ENCODE measurements around the gene TRAF2.
"Not testable (repeated sequence)": the region's sequence is repeated elsewhere in the genome, so short reads cannot be mapped to it uniquely, and the experiment has no call there.

The TRAF2 gene

GRCh38 chr9:136860529-136860928 lies 25.8 kb upstream of the TRAF2 start:
- TF ChIP-seq POLR2AphosphoS5 (IDR thresholded peaks at IDR 0.05; ENCODE audit: low read depth, low read length) (peak; percentile 40; the same call in 1 of the 2 replicates), TAF1 (IDR thresholded peaks at IDR 0.05; ENCODE audit: low read depth, low read length) (no peak), SPI1 (IDR thresholded peaks at IDR 0.05; ENCODE audit: low read depth, low read length) (no peak)
- DNase-seq (ENCODE audit: insufficient read length, low spot score), result no peak
- FAIRE-seq, result no peak

GRCh38 chr9:136860933-136861873 lies 25.1 kb upstream of the TRAF2 start:
- no peak for FAIRE-seq
- no peak for DNase-seq (ENCODE audit: insufficient read length, low spot score)
- TF ChIP-seq TAF1 (IDR thresholded peaks at IDR 0.05; ENCODE audit: low read depth, low read length), result no peak
- TF ChIP-seq PAX5 (IDR thresholded peaks at IDR 0.05; ENCODE audit: insufficient read depth, low read length, severe bottlenecking), result no peak
- TF ChIP-seq POLR2AphosphoS5 (IDR thresholded peaks at IDR 0.05; ENCODE audit: low read depth, low read length), result peak; percentile 18; the same call in 1 of the 2 replicates
- no peak for TF ChIP-seq SPI1 (IDR thresholded peaks at IDR 0.05; ENCODE audit: low read depth, low read length)
- TF ChIP-seq POLR2A (IDR thresholded peaks at IDR 0.05; ENCODE audit: low read depth, low read length), result no peak
- TF ChIP-seq POU2F2 (IDR thresholded peaks at IDR 0.05; ENCODE audit: low read depth, low read length), result 0 out of 2 replicates have a peak, but pooled peaks have one; percentile 26

DNA sequence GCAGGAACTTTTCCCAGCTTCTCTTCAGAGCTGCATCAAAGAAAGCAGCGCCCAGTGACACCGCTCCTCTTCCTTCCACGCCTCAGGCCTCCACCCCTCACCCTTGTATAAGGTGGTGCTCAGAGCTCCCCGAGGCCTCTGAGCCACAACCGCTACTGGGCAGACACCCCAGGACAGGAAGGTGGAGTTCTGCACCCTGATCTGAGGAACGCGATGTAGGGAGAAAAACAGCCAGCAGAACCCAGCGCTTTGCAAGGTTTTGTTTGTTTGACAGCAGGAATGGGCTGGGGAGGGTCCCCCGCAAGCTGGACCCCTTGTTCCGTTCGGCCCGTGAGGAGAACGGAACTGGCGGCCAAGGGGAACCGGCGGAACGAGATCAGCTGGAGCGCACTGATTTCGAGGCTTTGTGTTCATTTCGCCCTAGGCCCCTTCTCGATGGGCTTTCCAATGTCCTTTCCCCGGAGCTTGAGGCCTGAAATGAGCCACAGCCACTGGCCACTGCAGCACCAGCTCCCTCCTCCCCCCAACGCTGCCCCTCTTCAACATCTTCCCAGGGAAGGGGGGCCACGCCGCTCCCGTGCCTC lies 24.4 kb upstream of the TRAF2 start:
- DNase-seq (ENCODE audit: insufficient read length, low spot score), result no peak
- TF ChIP-seq POU2F2 (IDR thresholded peaks at IDR 0.05; ENCODE audit: low read depth, low read length) (no peak), SPI1 (IDR thresholded peaks at IDR 0.05; ENCODE audit: low read depth, low read length) (no peak), TAF1 (IDR thresholded peaks at IDR 0.05; ENCODE audit: low read depth, low read length) (no peak), PAX5 (IDR thresholded peaks at IDR 0.05; ENCODE audit: insufficient read depth, low read length, severe bottlenecking) (no peak), POLR2AphosphoS5 (IDR thresholded peaks at IDR 0.05; ENCODE audit: low read depth, low read length) (no peak), POLR2A (IDR thresholded peaks at IDR 0.05; ENCODE audit: low read depth, low read length) (no peak)
- no peak for FAIRE-seq

DNA sequence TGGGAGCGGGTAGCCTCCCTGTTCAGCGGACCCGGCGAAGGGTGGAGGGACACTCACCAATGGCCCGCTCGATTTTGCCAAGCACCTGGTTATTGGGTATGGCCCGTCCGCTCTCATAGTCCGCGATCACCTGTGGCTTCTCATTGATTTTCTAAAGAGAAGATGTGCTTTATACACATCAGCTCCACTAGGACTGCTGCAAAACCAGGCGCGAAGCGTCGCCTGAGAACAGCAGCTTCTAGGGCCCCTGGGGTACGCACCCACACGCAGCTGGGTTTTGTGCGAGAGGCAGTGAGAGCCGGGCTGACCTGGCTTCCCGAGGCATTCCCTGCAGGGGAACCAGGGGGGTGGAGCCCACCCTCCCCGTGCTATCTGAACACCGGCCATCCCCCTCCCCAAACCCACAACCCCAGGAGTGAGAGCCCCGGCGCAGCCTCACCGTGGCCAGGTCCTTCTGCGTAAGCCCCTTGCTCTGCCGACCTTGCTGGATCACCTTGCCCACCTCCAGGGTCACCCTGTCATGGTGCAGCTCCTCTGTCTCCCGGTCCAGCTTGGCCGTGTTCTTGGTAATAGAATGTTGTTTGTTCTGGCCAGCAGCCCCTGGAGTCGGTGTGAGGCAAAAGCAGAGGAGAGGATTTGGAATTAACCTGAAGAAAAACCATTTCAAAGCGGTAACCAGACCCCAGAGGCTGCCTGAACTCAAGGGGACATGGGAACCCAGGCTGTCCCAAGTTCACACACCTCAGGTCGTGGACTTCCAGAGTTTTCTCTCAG lies 23.3 kb upstream of the TRAF2 start:
- no peak for DNase-seq (ENCODE audit: insufficient read length, low spot score)
- TF ChIP-seq PAX5 (IDR thresholded peaks at IDR 0.05; ENCODE audit: insufficient read depth, low read length, severe bottlenecking) (no peak), POLR2AphosphoS5 (IDR thresholded peaks at IDR 0.05; ENCODE audit: low read depth, low read length) (no peak), SPI1 (IDR thresholded peaks at IDR 0.05; ENCODE audit: low read depth, low read length) (no peak), TAF1 (IDR thresholded peaks at IDR 0.05; ENCODE audit: low read depth, low read length) (no peak), POU2F2 (IDR thresholded peaks at IDR 0.05; ENCODE audit: low read depth, low read length) (no peak), POLR2A (IDR thresholded peaks at IDR 0.05; ENCODE audit: low read depth, low read length) (no peak)
- FAIRE-seq, result no peak

GRCh38 chr9:136863623-136864273 lies 22.6 kb upstream of the TRAF2 start:
- DNase-seq (ENCODE audit: insufficient read length, low spot score) (no peak), FAIRE-seq (no peak)
- TF ChIP-seq POLR2A (IDR thresholded peaks at IDR 0.05; ENCODE audit: low read depth, low read length), result no peak
- no peak for TF ChIP-seq TAF1 (IDR thresholded peaks at IDR 0.05; ENCODE audit: low read depth, low read length)
- no peak for TF ChIP-seq POLR2AphosphoS5 (IDR thresholded peaks at IDR 0.05; ENCODE audit: low read depth, low read length)
- no peak for TF ChIP-seq SPI1 (IDR thresholded peaks at IDR 0.05; ENCODE audit: low read depth, low read length)
- TF ChIP-seq PAX5 (IDR thresholded peaks at IDR 0.05; ENCODE audit: insufficient read depth, low read length, severe bottlenecking), result no peak

DNA sequence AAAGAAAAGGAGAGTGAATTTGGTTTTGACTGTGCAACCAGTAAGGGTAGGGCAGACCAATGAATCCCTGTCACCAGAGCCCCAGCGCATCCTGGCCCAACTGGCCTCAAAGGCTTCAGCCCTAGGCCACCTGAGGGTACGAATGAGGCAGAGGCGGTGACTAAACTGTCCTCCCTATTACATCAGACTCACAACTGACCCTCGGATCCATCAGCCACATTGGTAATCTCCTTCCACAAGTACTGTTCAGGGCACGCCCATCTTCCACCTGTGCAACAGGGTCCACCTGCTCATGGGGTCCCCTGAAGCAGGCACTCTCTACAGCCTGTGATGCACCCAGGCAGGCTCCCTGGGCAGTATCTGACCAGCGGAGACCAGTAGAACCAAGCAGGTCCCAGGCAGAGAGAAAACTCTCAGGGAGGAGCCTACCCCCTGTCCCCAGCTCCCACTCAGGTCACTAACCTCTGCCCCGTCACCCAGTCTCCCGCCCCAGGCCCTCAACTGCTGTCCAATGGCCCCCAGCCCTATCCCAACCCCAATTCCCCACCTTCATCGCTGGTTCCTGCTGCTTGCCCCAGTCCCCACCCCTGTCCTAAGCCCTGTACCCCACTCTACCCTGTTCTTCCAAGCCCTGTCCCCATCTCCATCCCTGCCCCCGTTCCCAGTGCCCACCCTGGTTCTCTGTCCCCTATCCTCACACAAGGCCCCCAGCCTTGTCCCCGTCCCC lies 21.1 kb upstream of the TRAF2 start:
- FAIRE-seq, result no peak
- no peak for DNase-seq (ENCODE audit: insufficient read length, low spot score)
- no peak for TF ChIP-seq SPI1 (IDR thresholded peaks at IDR 0.05; ENCODE audit: low read depth, low read length)
- no peak for TF ChIP-seq POLR2AphosphoS5 (IDR thresholded peaks at IDR 0.05; ENCODE audit: low read depth, low read length)
- no peak for TF ChIP-seq TAF1 (IDR thresholded peaks at IDR 0.05; ENCODE audit: low read depth, low read length)
- TF ChIP-seq POU2F2 (IDR thresholded peaks at IDR 0.05; ENCODE audit: low read depth, low read length), result no peak
- TF ChIP-seq POLR2A (IDR thresholded peaks at IDR 0.05; ENCODE audit: low read depth, low read length), result no peak
- no peak for TF ChIP-seq PAX5 (IDR thresholded peaks at IDR 0.05; ENCODE audit: insufficient read depth, low read length, severe bottlenecking)

GRCh38 chr9:136865768-136866103 lies 20.6 kb upstream of the TRAF2 start:
- no peak for TF ChIP-seq POLR2AphosphoS5 (IDR thresholded peaks at IDR 0.05; ENCODE audit: low read depth, low read length)
- TF ChIP-seq TAF1 (IDR thresholded peaks at IDR 0.05; ENCODE audit: low read depth, low read length), result no peak
- no peak for TF ChIP-seq POU2F2 (IDR thresholded peaks at IDR 0.05; ENCODE audit: low read depth, low read length)
- TF ChIP-seq SPI1 (IDR thresholded peaks at IDR 0.05; ENCODE audit: low read depth, low read length), result no peak
- no peak for TF ChIP-seq POLR2A (IDR thresholded peaks at IDR 0.05; ENCODE audit: low read depth, low read length)
- DNase-seq (ENCODE audit: insufficient read length, low spot score), result peak; percentile 48
- FAIRE-seq, result no peak

DNA sequence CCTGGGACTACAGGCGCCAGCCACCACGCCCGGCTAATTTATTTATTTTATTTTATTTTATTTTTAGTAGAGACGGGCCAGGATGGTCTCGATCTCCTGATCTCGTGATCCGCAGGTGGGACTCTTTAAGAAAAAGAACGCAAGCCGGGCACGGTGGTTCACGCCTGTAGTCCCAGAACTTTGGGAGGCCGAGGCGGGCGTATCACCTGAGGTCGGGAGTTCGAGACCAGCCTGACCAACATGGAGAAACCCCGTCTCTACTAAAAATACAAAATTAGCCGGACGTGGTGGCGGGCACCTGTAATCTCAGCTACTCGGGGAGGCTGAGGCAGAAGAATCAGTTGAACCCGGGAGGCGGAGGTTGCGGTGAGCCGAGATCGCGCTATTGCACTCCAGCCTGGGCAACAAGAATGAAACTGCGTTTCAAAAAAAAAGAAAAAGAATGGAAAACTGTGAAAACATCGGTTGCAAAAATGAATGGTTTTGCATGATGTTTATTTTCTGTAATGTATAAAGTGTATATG lies 19.4 kb upstream of the TRAF2 start:
- FAIRE-seq; DNase-seq (ENCODE audit: insufficient read length, low spot score): not testable (repeated sequence)
